ENCODE measurements around the gene CCND1.
A peak's percentile ranks its signal among the peaks of the same experiment; 100 is the strongest.

The CCND1 gene

GRCh38 chr11:69699213-69699612, 58.3 kb downstream of the CCND1 start:
- no peak overlapping the region for H3K4me3 ChIP-seq (ENCODE audit: low read length)
- DNase-seq (ENCODE audit: low read depth, low spot score): no peak

DNA sequence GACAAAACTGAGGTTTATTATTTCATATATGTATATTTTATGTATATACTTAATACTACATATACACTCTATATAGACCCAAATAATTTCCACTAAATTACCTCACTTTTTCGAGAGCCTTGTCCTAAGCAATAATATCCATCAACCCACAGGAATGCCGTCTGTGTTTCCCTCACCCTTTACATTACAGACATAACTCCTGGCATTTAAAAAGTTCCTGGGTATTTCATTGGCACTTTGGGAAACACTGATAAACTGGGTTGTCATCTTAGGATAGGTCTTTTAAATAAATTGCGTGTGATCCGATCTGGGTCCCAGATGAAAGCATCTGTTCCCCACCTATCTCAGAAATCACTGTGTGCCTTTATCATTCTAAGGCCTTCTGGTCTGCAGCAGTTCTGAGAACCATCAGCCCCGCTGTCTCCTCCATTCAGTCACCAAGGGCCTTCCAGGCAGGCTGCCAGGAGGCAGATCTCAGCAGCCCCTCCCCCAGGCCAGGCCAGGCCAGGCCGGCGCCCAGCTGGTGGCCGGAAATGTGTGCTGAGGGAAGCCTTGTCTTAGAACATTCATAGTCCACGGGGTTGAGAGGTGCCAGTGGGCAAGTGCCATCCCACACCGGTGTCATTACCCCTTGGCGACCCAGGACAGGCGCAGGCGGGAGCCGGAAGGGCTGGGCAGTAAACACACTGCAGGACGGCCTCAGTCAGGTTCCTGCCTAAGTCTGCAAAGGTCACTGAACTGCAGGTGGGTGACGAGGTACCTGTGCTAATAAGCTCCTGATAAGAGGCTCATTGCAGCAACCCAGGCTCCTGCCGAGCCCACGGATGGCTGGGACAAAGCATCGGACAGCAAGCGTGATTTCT, 59.6 kb downstream of the CCND1 start:
- H3K4me3 ChIP-seq (ENCODE audit: low read length): no peak overlapping the region
- no peak for DNase-seq (ENCODE audit: low read depth, low spot score)

- no peak for DNase-seq (ENCODE audit: low read depth, low spot score)
- peak overlapping the region; percentile 11; the same call in 1 of the 2 replicates for H3K4me3 ChIP-seq (ENCODE audit: low read length)
These were observed 61.3 kb downstream of the CCND1 start for GRCh38 chr11:69702239-69702691.

GRCh38 chr11:69702769-69703452, 62.0 kb downstream of the CCND1 start:
- no peak overlapping the region for H3K4me3 ChIP-seq (ENCODE audit: low read length)
- DNase-seq (ENCODE audit: low read depth, low spot score): no peak

DNA sequence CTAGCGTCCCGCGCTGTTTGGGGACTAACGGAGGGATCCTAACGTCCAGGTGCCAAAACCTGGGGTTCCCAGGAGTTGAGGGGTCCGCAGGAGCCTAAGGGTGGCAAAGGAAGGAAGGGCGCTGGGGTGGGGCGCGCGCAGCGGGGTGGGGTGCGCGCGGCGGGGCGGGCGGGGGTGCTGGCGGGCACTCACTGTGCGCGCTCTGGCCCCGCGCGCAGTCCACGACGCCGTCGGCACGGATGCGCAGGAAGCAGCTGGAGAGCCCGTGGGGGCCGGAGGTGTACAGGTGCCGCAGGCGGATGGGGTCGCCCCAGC, 62.5 kb downstream of the CCND1 start:
- H3K4me3 ChIP-seq (ENCODE audit: low read length): no peak overlapping the region
- DNase-seq (ENCODE audit: low read depth, low spot score): no peak
